Fibroblast of peridontal ligament (primary cell): ENCODE results near the gene WDR73.
A peak's percentile ranks its signal among the peaks of the same experiment; 100 is the strongest.
"Not testable (repeated sequence)": the region's sequence is repeated elsewhere in the genome, so short reads cannot be mapped to it uniquely, and the experiment has no call there.

Experiments used
- DNase-seq: peaks from one replicate; pipeline ENCODE4 v3.0.0-alpha.2; 2010; ENCODE audit errors: extremely low read depth

The WDR73 gene

DNA sequence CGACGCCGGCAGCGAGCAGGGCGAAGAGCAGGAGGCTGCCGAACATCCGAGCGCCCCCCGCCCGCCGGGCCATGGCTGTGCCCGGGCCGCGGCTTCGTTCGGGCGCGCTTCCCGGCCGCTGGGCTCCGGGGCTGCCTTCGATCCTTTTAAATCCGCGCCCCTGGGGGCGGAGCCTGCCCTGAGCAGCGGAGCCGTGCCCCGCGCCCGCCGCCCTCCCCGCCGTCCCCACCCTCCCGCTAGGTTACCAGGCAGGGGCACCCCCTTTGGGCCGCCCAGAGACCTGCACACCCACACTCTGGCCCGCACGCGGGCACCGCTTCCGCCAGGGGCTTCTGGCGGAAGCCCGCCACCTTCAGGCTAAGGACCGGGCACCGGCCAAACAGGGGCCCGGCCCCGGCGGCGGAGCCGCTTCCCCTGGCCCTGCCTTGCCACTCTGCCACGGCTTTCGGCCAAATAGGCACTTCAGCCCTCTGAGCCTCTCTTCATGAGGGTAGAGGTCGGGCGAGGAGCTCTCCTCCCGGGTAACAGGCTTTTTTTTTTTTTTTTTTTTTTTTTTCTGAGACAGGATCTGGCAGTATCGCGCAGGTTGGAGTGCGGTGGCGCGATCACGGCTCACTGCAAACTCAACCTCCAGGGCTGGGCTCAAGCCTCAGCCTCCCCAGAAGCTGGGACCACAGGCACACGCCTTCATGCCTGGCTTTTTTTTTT lies 4.2 kb upstream of the WDR73 start, which contains the start of gene NMB:
NMB (minus strand) TSS at position 120 of the 708 bp plus-strand sequence; CDS start at position 73, 47 bp downstream.
- DNase-seq = peak; percentile 51

DNA sequence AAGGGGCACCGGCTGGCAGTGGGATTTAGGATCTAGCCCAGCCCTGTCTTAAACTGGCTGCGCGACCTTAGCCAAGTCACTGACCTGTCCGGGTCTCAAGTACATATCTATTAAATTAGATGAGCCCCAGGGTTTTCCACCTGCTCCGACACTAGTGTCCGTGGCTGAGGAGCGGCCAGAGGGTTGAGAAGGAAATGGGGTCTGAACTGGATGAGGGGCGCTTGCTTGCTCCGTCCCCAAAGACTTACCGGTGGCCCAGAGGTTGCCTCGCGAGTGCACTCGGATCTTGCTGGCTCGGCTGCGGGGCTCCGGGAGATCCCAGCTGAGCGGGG lies 3.6 kb upstream of the WDR73 start:
- no peak for DNase-seq

DNA sequence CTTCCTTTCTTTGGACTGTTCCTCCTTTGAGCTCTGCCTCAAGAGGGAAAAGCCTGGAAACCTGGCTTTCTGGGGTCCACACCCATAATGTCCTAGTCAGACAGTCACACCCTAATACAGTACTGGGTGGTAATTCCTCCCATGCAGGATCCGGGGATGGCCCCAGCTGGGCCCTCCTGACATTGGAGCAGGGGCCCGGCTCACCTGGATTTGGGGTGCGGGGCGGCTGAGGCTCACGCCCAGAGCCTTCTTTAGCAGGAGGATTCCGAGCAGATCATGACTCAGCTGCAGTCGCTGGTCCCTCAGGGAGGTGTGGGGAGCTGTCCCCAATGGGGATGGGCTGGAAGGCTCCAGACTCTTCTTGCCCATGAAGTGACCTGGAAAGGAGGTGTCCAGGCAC lies 2.9 kb upstream of the WDR73 start:
- no peak for DNase-seq

DNA sequence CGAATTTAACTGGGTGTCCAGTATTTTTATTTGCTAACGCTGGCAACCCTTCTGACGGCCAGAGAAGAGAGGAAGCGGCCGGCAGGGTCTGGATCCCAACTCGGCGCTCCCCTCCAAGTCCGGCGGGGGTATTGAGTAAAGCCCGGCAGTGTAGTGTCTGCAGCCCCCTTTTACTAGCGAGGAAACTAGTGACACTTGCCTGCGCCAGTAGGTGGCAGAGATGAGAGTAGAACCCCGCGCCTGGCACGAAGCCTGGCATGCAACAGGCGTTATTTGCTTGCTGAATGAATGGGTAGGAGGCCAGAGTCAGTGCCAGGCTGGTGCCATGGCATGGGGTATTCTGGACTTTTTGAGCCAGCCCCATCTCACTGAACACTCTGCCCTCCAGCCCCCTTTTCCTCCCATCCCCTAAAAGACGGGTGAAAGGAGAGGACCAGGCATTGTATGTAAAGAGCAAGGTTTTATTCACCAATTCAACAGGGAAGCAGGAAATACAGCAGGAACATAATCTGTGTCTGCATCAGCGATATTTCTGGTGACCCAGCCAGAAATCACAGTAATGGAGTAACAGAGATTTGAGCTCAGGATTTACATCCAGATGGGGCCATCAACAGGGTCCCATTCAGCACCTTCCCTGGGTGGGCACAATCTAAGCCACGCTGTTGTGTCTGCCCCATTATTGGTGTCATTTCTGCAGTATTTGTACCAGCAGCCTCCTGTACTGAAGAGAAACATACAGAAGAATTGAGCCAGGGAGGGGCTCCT lies 788 bp upstream of the WDR73 start:
- DNase-seq = peak; percentile 80

DNA sequence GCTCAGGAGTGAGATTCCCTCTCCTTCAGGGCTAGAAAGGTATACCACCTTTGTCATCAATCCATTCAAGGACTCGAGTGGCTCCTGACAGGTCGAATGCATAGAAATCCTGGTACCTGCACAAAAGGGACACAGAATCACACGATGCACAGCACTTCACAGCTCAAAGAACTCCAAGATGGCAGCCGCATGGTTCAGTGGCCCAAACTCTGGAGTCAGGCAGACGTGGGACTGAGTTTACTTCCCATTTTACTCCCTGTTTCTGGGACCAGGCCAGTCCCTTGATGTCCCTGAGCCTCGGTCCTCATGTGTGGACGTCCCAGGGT lies 536 bp downstream of the WDR73 start:
- DNase-seq = no peak

DNA sequence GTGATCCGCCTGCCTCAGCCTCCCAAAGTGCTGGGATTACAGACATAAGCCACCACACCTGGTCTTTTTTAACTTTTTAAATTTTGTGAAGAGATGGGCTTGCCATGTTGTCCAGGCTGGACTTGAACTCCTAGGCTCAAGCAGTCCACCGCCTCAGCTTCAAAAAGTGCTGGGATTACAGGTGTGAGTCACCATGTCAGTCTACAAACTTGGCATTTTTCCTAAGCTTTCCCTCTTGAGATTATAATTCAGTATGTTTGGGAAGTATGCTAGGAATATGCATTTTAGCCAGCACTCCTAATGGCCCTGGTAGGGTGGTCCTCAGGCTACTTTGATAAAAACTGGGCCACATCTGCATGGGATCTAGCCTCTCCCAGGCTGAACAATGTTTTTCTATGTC lies 4.4 kb downstream of the WDR73 start:
- peak; percentile 42 for DNase-seq

DNA sequence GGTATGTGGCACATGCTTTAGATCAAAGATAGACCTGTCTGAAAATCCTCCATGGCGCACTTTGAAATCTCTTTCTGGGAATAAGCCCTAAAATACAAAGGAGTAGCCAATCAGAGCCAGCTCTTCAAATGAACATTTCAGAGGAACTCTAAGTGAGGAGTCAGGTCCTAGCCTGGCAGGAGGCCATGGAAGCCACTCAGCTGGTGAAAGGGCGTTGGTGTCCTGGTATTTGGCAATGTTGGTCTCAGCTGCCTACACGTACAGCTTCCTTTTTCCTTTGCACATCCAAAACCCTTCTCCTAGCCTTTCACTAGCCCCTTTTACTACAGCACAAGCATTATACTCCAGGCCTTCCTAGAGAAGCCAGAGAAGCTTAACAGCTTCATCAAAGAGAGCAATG lies 5.5 kb downstream of the WDR73 start:
- DNase-seq = no peak

DNA sequence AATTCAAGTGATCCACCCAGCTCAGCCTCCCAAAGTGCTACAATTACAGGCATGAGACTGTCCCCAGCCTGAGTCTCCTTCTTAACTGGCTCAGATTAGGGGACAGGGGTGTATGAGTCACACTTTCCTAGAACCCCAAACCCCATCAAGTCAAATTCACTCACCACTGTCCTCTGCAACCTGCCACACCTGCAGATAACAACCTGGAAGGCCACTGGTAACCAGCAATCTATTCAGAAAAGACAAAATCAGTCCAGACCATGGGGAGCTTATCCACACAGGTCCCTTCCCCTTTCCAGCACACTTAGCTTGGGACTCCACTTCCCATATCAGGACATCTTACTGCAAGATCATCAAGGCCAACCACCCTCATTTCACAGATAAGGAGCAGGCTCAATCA lies 6.4 kb downstream of the WDR73 start:
- DNase-seq = no peak

DNA sequence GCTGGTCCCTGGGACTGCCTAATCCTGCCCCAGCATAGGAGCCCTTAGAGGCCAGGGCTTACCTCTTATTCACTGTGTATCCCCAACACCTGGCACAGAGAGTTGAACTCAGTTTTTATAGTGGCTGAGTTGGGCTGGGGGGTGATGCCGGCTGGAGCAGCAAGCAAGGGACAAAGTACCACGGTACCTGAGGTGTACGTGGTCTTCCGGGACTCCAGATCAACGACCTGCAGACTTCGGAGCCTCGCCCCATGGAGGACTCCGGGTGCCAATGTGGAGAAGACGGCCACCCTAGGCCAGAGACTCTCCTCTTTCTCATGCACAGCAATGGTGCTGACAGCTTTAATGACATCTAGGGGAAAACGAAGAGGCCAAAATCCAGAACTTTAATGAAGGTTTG lies 8.1 kb downstream of the WDR73 start:
- no peak for DNase-seq

DNA sequence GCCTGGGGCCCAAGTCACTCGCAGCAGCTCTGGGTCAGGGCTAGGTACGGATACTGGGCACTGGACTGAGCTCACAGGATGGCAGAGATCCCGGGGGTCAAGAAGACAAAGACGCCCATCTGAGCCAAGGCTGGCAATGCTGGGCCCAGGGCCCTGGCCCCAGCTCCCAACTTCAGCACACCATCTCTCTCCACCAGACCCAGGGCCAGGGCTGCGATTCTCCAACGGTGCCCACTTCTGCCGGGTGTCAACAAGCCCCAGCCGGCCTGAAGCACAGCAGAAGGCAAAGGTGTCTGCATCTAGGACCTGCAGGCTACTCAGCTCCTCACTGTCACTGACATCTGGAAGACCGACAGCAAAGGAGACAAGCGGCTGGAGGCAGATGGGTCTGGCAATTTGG lies 8.6 kb downstream of the WDR73 start:
- DNase-seq = no peak

DNA sequence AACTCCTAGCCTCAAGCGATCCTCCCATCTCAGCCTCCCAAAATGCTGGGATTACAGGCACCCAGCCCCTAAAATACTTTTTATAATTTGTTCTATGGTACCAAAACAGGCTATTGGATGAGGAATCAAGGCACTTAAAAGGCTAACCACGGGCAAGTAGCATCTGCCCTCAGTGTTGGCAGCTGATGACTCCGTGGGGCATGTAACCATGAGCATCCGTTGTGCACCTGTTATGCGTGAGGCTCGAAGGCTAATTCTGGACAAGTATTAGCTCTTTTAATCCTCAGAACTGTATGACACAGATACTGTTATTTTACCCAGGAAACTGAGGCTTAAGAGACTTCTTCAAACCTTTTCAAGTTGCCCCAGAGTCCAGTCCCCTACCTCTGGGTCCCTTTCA lies 10.2 kb downstream of the WDR73 start:
- DNase-seq = no peak

DNA sequence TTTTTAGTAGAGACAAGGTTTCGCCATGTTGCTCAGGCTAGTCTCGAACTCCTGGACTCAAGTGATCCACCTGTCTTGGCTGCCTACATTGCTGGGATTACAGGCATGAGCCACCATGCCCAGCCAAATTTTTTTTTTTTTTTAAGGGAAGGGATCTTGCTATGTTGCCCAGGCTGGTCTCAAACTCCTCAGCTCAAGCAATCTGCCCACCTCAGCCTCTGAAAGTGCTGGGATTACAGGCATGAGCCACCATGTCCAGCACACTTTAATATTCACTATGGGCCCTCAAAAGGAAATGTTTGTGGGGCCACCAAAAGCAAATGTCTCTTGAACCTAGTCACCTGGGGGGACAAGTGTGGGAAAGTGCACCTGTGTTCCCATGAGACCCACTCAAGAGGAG lies 11.4 kb downstream of the WDR73 start:
- not testable (repeated sequence) for DNase-seq

DNA sequence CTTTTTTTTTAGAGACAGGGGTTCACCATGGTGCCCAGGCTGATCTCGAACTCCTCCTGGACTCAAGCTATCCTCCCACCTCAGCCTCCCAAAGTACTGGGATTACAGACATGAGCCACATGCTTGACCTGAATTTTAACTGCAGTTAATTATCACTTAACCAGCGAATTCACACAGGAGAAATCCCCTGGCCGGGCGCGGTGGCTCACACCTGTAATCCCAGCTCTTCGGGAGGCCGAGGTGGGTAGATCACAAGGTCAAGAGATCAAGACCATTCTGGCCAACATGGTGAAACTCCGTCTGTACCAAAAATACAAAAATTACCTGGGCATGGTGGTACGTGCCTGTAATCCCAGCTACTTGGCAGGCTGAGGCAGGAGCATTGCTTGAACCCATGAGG lies 12.2 kb downstream of the WDR73 start:
- DNase-seq = not testable (repeated sequence)

DNA sequence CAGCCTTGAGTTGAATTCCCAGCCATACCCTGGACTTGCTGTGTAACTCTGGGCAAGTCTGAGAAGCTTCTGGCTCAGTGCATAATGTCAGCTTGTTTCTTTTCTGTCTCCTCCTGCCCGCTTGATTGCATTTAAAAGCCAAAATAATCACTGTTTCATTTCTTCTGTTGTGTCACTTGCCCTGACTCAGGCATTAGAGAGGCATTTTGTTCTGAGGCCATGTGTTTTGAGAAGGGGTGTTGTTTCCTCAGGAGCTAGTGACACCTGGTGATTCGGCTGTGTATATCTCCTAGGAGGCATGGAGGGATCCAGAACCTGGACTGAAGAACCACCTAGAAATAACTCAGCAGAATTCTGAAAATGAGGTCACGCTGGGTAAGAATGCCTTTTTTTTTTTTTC lies 16.0 kb downstream of the WDR73 start:
- peak; percentile 19 for DNase-seq

DNA sequence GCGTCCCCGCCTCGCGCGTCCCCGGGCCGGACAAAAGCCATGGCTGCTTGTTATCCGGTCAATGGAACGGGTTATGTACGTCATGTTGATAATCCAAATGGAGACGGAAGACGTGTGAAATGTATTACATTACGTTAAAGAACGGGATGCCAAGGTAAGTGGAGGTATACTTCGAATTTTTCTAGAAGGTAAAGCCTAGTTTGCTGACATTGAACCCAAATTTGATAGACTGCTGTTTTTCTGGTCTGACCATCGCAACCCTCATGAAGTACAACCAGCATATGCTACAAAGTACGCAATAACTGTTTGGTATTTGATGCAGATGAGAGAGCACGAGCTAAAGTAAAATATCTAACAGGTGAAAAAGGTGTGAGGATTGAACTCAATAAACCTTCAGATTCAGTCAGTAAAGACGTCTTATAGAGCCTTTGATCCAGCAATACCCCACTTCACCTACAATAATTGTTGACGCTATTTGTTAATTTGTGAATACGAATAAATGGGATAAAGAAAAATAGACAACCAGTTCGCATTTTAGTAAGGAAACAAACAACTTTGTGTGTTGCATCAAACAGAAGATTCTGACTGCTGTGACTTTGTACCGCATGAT lies 19.8 kb downstream of the WDR73 start:
- DNase-seq = peak; percentile 22

DNA sequence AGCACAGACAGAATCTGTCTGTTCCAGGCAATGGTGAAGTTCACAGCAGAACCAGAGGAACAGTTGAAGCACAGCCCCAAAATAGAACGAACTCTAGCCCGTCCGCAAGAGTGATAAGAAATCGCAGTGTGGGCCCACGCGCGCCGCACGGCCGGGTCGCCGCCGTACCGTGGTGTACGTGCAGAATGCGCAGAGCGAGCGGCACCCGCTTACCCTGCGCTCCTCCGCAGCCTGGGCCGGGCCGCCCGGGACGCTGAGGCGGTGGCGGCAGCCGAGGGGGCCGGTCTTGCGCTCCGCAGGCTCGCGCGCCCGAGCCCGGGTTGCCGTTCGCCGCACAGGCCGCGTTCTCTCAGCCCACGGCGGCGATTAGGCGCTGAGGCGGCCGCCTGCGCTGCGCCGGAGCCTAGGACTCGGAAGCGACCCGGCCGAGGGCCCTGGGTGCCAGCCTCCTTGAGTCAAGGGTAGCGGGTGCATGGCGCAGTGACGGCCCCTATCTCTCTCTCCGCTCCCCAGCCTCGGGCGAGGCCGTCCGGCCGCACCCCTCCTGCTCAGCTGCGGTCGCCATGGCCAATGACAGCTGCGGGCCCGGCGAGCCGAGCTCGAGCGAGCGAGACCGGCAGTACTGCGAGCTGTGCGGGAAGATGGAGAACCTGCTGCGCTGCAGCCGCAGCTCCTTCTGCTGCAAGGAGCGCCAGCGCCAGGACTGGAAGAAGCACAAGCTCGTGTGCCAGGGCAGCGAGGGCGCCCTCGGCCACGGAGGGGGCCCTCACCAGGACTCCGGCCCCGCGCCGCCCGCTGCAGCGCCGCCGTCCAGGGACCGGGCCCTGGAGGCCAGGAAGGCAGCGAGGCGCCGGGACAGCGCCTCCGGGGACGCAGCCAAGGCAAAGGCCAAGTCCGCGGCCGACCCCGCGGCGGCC lies 20.5 kb downstream of the WDR73 start:
- DNase-seq = peak; percentile 57

DNA sequence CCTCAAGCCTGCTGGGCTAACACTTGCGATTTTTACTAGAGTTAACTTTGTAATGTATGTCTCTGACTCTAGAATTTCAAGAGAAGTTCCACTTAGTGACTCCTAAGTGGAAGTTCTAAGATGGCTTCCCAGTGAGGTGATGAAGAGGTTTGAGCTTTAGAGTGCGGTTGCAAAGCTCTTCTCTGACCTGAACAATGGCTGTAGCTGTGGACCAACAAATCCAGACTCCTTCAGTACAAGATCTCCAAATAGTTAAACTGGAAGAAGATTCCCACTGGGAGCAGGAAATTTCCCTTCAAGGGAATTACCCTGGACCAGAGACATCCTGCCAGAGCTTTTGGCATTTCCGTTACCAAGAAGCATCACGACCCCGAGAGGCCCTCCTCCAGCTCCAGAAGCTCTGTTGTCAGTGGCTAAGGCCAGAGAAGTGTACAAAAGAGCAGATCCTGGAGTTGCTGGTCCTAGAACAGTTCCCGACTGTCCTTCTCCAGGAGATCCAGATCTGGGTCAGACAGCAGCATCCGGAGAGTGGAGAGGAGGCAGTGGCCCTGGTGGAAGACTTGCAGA lies 22.3 kb downstream of the WDR73 start:
- DNase-seq = no peak

DNA sequence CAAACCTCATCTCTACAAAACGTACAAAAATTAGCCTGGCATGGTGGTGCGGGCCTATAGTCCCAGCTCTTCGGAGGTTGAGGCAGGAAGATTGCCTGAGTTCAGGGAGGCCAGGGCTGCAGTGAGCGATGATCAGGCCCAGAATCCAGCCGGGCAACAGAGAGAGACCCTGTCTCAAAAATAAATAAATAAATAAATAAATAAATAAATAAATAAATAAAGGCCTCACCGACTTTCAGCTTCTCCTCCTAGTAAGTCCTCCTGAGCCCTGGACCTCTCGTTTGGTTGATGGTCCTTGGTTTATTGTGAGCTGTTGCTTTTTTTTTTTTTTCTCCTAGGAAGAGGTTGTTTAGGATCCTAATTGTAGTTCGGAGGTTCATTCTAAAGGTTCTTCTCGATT lies 25.1 kb downstream of the WDR73 start:
- DNase-seq = no peak

DNA sequence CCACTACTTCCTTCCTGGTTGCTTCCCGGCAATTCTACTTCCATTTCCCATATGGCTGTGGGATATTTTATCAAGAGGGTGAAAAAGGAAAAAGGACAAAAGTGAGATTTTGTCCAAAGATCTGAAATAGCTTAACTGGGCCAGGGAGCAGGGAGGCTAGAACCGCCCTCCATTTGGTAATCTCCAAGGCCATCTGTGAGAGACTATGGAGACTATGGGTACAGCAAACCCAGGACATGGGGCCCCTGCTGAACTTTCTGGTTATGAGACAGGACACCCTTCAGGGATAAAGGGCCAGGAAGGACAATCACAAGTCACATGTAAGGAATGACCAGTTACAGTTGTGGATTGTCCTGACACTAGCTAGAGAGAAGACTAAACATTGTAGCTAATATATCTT lies 29.0 kb downstream of the WDR73 start:
- no peak for DNase-seq

DNA sequence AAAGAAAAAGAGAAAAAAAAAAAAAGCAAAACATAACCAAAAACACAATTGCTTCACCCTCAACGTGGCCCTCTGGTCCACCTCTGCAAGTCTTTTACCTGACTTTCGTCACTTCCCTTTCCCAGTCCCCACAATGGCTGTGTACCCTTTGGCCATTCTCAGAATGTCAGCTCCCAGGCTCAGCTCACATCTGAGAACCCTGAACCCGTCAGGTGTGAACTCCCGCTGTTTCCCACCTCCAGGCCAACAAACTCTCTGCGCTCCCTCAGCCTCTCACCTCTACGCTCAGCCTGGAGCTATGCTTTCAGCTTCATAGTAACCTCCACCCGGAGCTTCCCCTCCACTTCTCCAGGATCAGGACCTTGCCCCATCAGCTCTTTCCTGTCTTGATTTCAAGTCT lies 29.7 kb downstream of the WDR73 start:
- no peak for DNase-seq

DNA sequence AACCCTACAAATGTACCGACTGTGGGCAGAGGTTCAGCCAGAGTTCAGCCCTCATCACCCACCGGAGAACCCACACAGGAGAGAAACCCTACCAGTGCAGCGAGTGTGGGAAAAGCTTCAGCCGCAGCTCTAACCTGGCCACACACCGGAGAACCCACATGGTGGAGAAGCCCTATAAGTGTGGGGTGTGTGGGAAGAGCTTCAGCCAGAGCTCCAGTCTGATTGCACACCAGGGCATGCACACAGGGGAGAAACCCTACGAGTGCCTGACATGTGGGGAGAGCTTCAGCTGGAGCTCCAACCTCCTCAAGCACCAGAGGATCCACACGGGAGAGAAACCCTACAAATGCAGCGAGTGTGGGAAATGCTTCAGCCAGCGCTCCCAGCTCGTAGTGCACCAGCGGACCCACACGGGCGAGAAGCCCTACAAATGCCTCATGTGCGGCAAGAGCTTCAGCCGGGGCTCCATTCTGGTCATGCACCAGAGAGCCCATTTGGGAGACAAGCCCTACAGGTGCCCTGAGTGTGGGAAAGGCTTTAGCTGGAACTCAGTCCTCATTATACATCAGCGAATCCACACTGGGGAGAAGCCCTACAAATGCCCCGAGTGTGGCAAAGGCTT lies 32.6 kb downstream of the WDR73 start:
- DNase-seq = no peak
